ENCODE results near the gene ADARB2. TPM values are rescaled to one million over a fixed set of nuclear protein-coding genes. Genes with fewer than 3 reads are reported as not detected.

The ADARB2 gene
- total RNA-seq, 2 experiments from 2014 or later, result not detected

- Mint-ChIP-seq H3K4me1 (no peaks in the 10 kb centered on the region), H3K36me3 (no peaks in the 10 kb centered on the region), H3K4me3 (no peak overlapping the region), H3K27ac (no peak overlapping the region), H3K9me3 (no peaks in the 10 kb centered on the region), H3K27me3 (no peaks in the 10 kb centered on the region)
- no peak for DNase-seq
These were observed 525.3 kb downstream of the ADARB2 start for GRCh38 chr10:1211844-1212570.

- Mint-ChIP-seq H3K36me3 (no peaks in the 10 kb centered on the region), H3K4me3 (no peak overlapping the region), H3K4me1 (no peaks in the 10 kb centered on the region), H3K27me3 (no peaks in the 10 kb centered on the region), H3K9me3 (no peaks in the 10 kb centered on the region), H3K27ac (no peak overlapping the region)
- DNase-seq, result no peak
These were observed 526.7 kb downstream of the ADARB2 start for GRCh38 chr10:1210667-1211066.

- H3K9me3 Mint-ChIP-seq, result no peaks in the 10 kb centered on the region
- no peaks in the 10 kb centered on the region for H3K36me3 Mint-ChIP-seq
- H3K27me3 Mint-ChIP-seq, result no peaks in the 10 kb centered on the region
- no peak for DNase-seq
- H3K4me3 Mint-ChIP-seq, result no peak overlapping the region
- no peak overlapping the region for H3K27ac Mint-ChIP-seq
- H3K4me1 Mint-ChIP-seq, result no peaks in the 10 kb centered on the region
These were observed 527.9 kb downstream of the ADARB2 start for GRCh38 chr10:1209355-1209979.

GRCh38 chr10:1208366-1209311 is 528.7 kb downstream of the ADARB2 start:
- no peak overlapping the region for H3K27ac Mint-ChIP-seq

GRCh38 chr10:1206601-1207000 is 530.7 kb downstream of the ADARB2 start:
- Mint-ChIP-seq H3K4me1 (no peaks in the 10 kb centered on the region), H3K27ac (no peak overlapping the region), H3K4me3 (no peak overlapping the region), H3K27me3 (no peaks in the 10 kb centered on the region), H3K36me3 (no peaks in the 10 kb centered on the region), H3K9me3 (no peaks in the 10 kb centered on the region)
- DNase-seq, result no peak

More at GRCh38 chr10:1208366-1209311, 528.7 kb downstream of the ADARB2 start:
- no peaks in the 10 kb centered on the region for H3K36me3 Mint-ChIP-seq
- DNase-seq, result no peak
- no peaks in the 10 kb centered on the region for H3K4me1 Mint-ChIP-seq
- no peak overlapping the region for H3K4me3 Mint-ChIP-seq
- H3K27me3 Mint-ChIP-seq, result no peaks in the 10 kb centered on the region
- no peaks in the 10 kb centered on the region for H3K9me3 Mint-ChIP-seq

- no peak overlapping the region for H3K4me3 Mint-ChIP-seq
- no peaks in the 10 kb centered on the region for H3K36me3 Mint-ChIP-seq
- DNase-seq, result no peak
- H3K4me1 Mint-ChIP-seq, result no peaks in the 10 kb centered on the region
- H3K27ac Mint-ChIP-seq, result no peak overlapping the region
- H3K27me3 Mint-ChIP-seq, result no peaks in the 10 kb centered on the region
- no peaks in the 10 kb centered on the region for H3K9me3 Mint-ChIP-seq
These were observed 531.2 kb downstream of the ADARB2 start for GRCh38 chr10:1206101-1206500.

GRCh38 chr10:1205450-1206030 is 531.8 kb downstream of the ADARB2 start:
- H3K36me3 Mint-ChIP-seq, result no peaks in the 10 kb centered on the region
- DNase-seq, result no peak
- H3K4me1 Mint-ChIP-seq, result no peaks in the 10 kb centered on the region
- H3K27me3 Mint-ChIP-seq, result no peaks in the 10 kb centered on the region
- no peak overlapping the region for H3K4me3 Mint-ChIP-seq
- no peak overlapping the region for H3K27ac Mint-ChIP-seq
- no peaks in the 10 kb centered on the region for H3K9me3 Mint-ChIP-seq

- Mint-ChIP-seq H3K4me1 (no peaks in the 10 kb centered on the region), H3K9me3 (no peaks in the 10 kb centered on the region), H3K36me3 (no peaks in the 10 kb centered on the region), H3K27me3 (no peaks in the 10 kb centered on the region), H3K4me3 (no peak overlapping the region), H3K27ac (no peak overlapping the region)
- DNase-seq, result no peak
These were observed 532.6 kb downstream of the ADARB2 start for GRCh38 chr10:1204434-1205326.

GRCh38 chr10:1203704-1204103 is 533.6 kb downstream of the ADARB2 start:
- Mint-ChIP-seq H3K36me3 (no peaks in the 10 kb centered on the region), H3K9me3 (no peaks in the 10 kb centered on the region), H3K27me3 (no peaks in the 10 kb centered on the region), H3K4me1 (no peaks in the 10 kb centered on the region), H3K27ac (no peak overlapping the region), H3K4me3 (no peak overlapping the region)
- no peak for DNase-seq

GRCh38 chr10:1203216-1203615 is 534.1 kb downstream of the ADARB2 start:
- Mint-ChIP-seq H3K27ac (no peak overlapping the region), H3K4me3 (no peak overlapping the region), H3K27me3 (no peaks in the 10 kb centered on the region), H3K36me3 (no peaks in the 10 kb centered on the region), H3K4me1 (no peaks in the 10 kb centered on the region), H3K9me3 (no peaks in the 10 kb centered on the region)
- DNase-seq, result no peak

GRCh38 chr10:1202343-1202742 is 535.0 kb downstream of the ADARB2 start:
- no peaks in the 10 kb centered on the region for H3K27me3 Mint-ChIP-seq
- H3K9me3 Mint-ChIP-seq, result no peaks in the 10 kb centered on the region
- no peaks in the 10 kb centered on the region for H3K4me1 Mint-ChIP-seq
- H3K27ac Mint-ChIP-seq, result no peak overlapping the region
- no peak overlapping the region for H3K4me3 Mint-ChIP-seq
- H3K36me3 Mint-ChIP-seq, result no peaks in the 10 kb centered on the region
- DNase-seq, result no peak

- no peaks in the 10 kb centered on the region for H3K27me3 Mint-ChIP-seq
- no peak for DNase-seq
- no peak overlapping the region for H3K27ac Mint-ChIP-seq
- no peak overlapping the region for H3K4me3 Mint-ChIP-seq
- no peaks in the 10 kb centered on the region for H3K36me3 Mint-ChIP-seq
- H3K4me1 Mint-ChIP-seq, result no peaks in the 10 kb centered on the region
- no peaks in the 10 kb centered on the region for H3K9me3 Mint-ChIP-seq
These were observed 536.2 kb downstream of the ADARB2 start for GRCh38 chr10:1200866-1201807.

- no peak for DNase-seq
- H3K27me3 Mint-ChIP-seq, result no peaks in the 10 kb centered on the region
- no peaks in the 10 kb centered on the region for H3K36me3 Mint-ChIP-seq
- H3K4me3 Mint-ChIP-seq, result no peak overlapping the region
- no peaks in the 10 kb centered on the region for H3K9me3 Mint-ChIP-seq
- no peaks in the 10 kb centered on the region for H3K4me1 Mint-ChIP-seq
- H3K27ac Mint-ChIP-seq, result no peak overlapping the region
These were observed 537.2 kb downstream of the ADARB2 start for GRCh38 chr10:1199897-1200721.
